IMR-90 (cell line): ENCODE data around the gene IL36G. TPM values are rescaled to one million over a fixed set of nuclear protein-coding genes. Genes with fewer than 3 reads are reported as not detected.

ENCODE experiments used
- ATAC-seq: fragments of 200-7000 bp; cut with Tn5 transposase; 2 replicates; pipeline ENCODE4 v1.9.1; 2020; ENCODE audit warnings: low read depth, mild to moderate bottlenecking, moderate library complexity
- BruUV-seq: library from RNA; stranded (reverse); fragments of 400-500 nt; replicated peaks from 2 replicates; lab custom pipeline; 2021; lab: Mats Ljungman, UMichigan
- CTCF ChIA-PET: fragments of 300-600 bp; formaldehyde crosslinking; extraction: SDS; loops from one replicate; lab custom pipeline; 2021; ENCODE audit warnings: antibody characterized with exemption; lab: Yijun Ruan, JAX
- POLR2A ChIA-PET: fragments of 300-600 bp; sonication (Branson Sonifier 250); formaldehyde crosslinking; loops from one replicate; lab custom pipeline; 2022; ENCODE audit warnings: antibody characterized with exemption; ENCODE audit not compliant: unreplicated experiment; lab: Charles Lee
- DNase-seq: peaks from one replicate; pipeline ENCODE4 v3.0.0; 2013
- H2AFZ ChIP-seq: replicated peaks from 2 replicates; pipeline ENCODE3; 2013; ENCODE audit warnings: low read length, mild to moderate bottlenecking; ENCODE audit not compliant: poor library complexity
- H2AK5ac ChIP-seq: 2 replicates; pipeline ENCODE4 v1.6.1; 2013; ENCODE audit warnings: low read depth, low read length, inconsistent platforms
- H2AK9ac ChIP-seq: replicated peaks from 2 replicates; pipeline ENCODE3; 2013; ENCODE audit warnings: mild to moderate bottlenecking, low read depth, low read length, moderate library complexity; ENCODE audit not compliant: poor library complexity
- H2BK120ac ChIP-seq: 2 replicates; pipeline ENCODE4 v1.6.1; 2013; ENCODE audit warnings: low read depth, low read length, inconsistent platforms
- H2BK15ac ChIP-seq: 3 replicates; pipeline ENCODE4 v1.6.1; 2013; ENCODE audit warnings: low read depth, low read length, inconsistent platforms
- H2BK20ac ChIP-seq: 2 replicates; pipeline ENCODE4 v1.6.1; 2013; ENCODE audit warnings: low read depth, mild to moderate bottlenecking, inconsistent platforms, low read length, moderate library complexity
- H2BK5ac ChIP-seq: 2 replicates; pipeline ENCODE4 v1.6.1; 2013; ENCODE audit warnings: mild to moderate bottlenecking, low read depth, low read length, inconsistent platforms; ENCODE audit not compliant: poor library complexity, severe bottlenecking
- H3K14ac ChIP-seq: replicated peaks from 2 replicates; pipeline ENCODE4 v1.6.1; 2013; ENCODE audit warnings: low read depth, low read length, inconsistent platforms
- H3K18ac ChIP-seq: 2 replicates; pipeline ENCODE4 v1.6.1; 2013; ENCODE audit warnings: low read depth, low read length, control low read depth
- H3K23ac ChIP-seq: 2 replicates; pipeline ENCODE4 v1.6.1; 2013; ENCODE audit warnings: low read depth, low read length, inconsistent platforms
- H3K27ac ChIP-seq: 2 replicates; pipeline ENCODE4 v1.5.1; 2013; ENCODE audit warnings: mild to moderate bottlenecking, control low read depth, low read length; ENCODE audit not compliant: insufficient read depth
- H3K27me3 ChIP-seq: 2 replicates; pipeline ENCODE4 v1.6.1; 2013; ENCODE audit warnings: low read length; ENCODE audit not compliant: control insufficient read depth, insufficient read depth
- H3K36me3 ChIP-seq: 2 replicates; pipeline ENCODE4 v1.6.1; 2013; ENCODE audit warnings: low read length, mixed read lengths; ENCODE audit not compliant: control insufficient read depth, insufficient read depth
- H3K4ac ChIP-seq: 2 replicates; pipeline ENCODE4 v1.6.1; 2013; ENCODE audit warnings: low read depth, low read length, inconsistent platforms
- H3K4me1 ChIP-seq: 2 replicates; pipeline ENCODE4 v1.6.1; 2013; ENCODE audit warnings: low read length, mixed read lengths; ENCODE audit not compliant: control insufficient read depth, insufficient read depth
- H3K4me2 ChIP-seq: 2 replicates; pipeline ENCODE4 v1.6.1; 2013; ENCODE audit warnings: low read depth, mild to moderate bottlenecking, control low read depth, low read length, moderate library complexity
- H3K4me3 ChIP-seq: 2 replicates; pipeline ENCODE4 v1.5.1; 2013; ENCODE audit warnings: low read depth, mild to moderate bottlenecking, control low read depth, low read length, moderate library complexity; ENCODE audit not compliant: insufficient read depth
- H3K56ac ChIP-seq: 2 replicates; pipeline ENCODE4 v1.6.1; 2013; ENCODE audit warnings: low read length, inconsistent platforms; ENCODE audit not compliant: insufficient read depth; ENCODE audit errors: extremely low read depth
- H3K79me1 ChIP-seq, 2 experiments: 2 replicates each; pipeline ENCODE4 v1.6.1; 2013; ENCODE audit warnings: low read length in 2 of 2, inconsistent platforms in 1 of 2, low read depth in 1 of 2
- H3K9ac ChIP-seq: 2 replicates; pipeline ENCODE4 v1.6.1; 2013; ENCODE audit warnings: low read depth, low read length, control low read depth
- H3K9me1 ChIP-seq: 2 replicates; pipeline ENCODE4 v1.6.1; 2013; ENCODE audit warnings: low read length, inconsistent platforms; ENCODE audit not compliant: insufficient read depth
- H3K9me3 ChIP-seq: 2 replicates; pipeline ENCODE4 v1.6.1; 2013; ENCODE audit warnings: low read length; ENCODE audit not compliant: control insufficient read depth, insufficient read depth
- H4K20me1 ChIP-seq: 2 replicates; pipeline ENCODE4 v1.6.1; 2013; ENCODE audit warnings: low read length, inconsistent platforms; ENCODE audit not compliant: insufficient read depth
- H4K5ac ChIP-seq: 2 replicates; pipeline ENCODE4 v1.6.1; 2013; ENCODE audit warnings: mild to moderate bottlenecking, low read depth, low read length, control low read depth
- H4K8ac ChIP-seq, 2 experiments: 2 replicates each; pipeline ENCODE4 v1.6.1; 2013; ENCODE audit warnings: low read depth in 2 of 2, low read length in 2 of 2, control low read depth in 1 of 2, inconsistent platforms in 1 of 2
- H4K91ac ChIP-seq: 2 replicates; pipeline ENCODE4 v1.6.1; 2013; ENCODE audit warnings: low read depth, low read length, inconsistent platforms; ENCODE audit not compliant: insufficient read depth
- CEBPB ChIP-seq: IDR thresholded peaks from 2 replicates; pipeline ENCODE4 v1.6.1; 2012; ENCODE audit warnings: low read depth, low read length, improper control_type of control experiment
- CHD1 ChIP-seq: IDR thresholded peaks from 2 replicates; pipeline ENCODE4 v1.6.1; 2012; ENCODE audit warnings: low read depth, low read length, improper control_type of control experiment
- CTCF ChIP-seq: conservative IDR thresholded peaks from 2 replicates; pipeline ENCODE4 v1.5.1; 2012; ENCODE audit warnings: mild to moderate bottlenecking, low read depth, low read length, improper control_type of control experiment
- ELK1 ChIP-seq: fragments of 150-350 bp; IDR thresholded peaks from 2 replicates; pipeline ENCODE4 v1.6.1; 2016; ENCODE audit warnings: low read depth, mild to moderate bottlenecking, low read length, moderate library complexity, borderline replicate concordance
- FOS ChIP-seq: fragments of 150-350 bp; IDR thresholded peaks from 2 replicates; pipeline ENCODE4 v1.6.1; 2016; ENCODE audit warnings: low read depth, low read length
- MAZ ChIP-seq: IDR thresholded peaks from 2 replicates; pipeline ENCODE4 v1.6.1; 2012; ENCODE audit warnings: low read depth, mild to moderate bottlenecking, low read length, improper control_type of control experiment, moderate library complexity, borderline replicate concordance
- MXI1 ChIP-seq: IDR thresholded peaks from 2 replicates; pipeline ENCODE4 v1.6.1; 2012; ENCODE audit warnings: low read depth, mild to moderate bottlenecking, low read length, moderate library complexity, borderline replicate concordance
- POLR2A ChIP-seq: IDR thresholded peaks from 2 replicates; pipeline ENCODE4 v1.6.1; 2012; ENCODE audit warnings: mild to moderate bottlenecking, low read depth, low read length
- RFX5 ChIP-seq: IDR thresholded peaks from 2 replicates; pipeline ENCODE4 v1.8.0; 2012; ENCODE audit warnings: low read depth, mild to moderate bottlenecking, low read length, moderate library complexity
- WGBS, 2 experiments: methylation state at CpG; one replicate each; pipeline versions ENCODE4 v1.1.5 to v1.1.7; 2013; ENCODE audit warnings: missing lambda C conversion rate in 2 of 2; ENCODE audit not compliant: insufficient read length in 1 of 2; ENCODE audit errors: extremely low coverage in 2 of 2; 5-methylcytosine and 5-hydroxymethylcytosine counted together
- dilution Hi-C: fragments of 300-500 bp; cut with HindIII; formaldehyde crosslinking; loops from one replicate; pipeline ENCODE4 v1.14.3; 2018; ENCODE audit warnings: low sequenced_read_pairs; ENCODE audit not compliant: unreplicated experiment
- in situ Hi-C: fragments of 300-500 bp; cut with MboI; formaldehyde crosslinking; loops from 3 replicates; pipeline ENCODE4 v1.14.3; 2019; ENCODE audit warnings: low sequenced_read_pairs, inconsistent platforms, mixed read lengths
- intact Hi-C: fragments of 100-400 bp; cut with micrococcal nuclease; formaldehyde crosslinking; loops from 2 replicates; pipeline ENCODE4 v1.10.0; 2022
- polyA plus RNA-seq, 3 experiments: library from polyadenylated mRNA; depleted of rRNA; stranded (reverse); fragments of >200 nt; gene quantifications; 2 replicates each; pipeline ENCODE4 v1.2.3, GENCODE V29; 2012; ENCODE audit warnings: low replicate concordance in 1 of 3
- total RNA-seq: library from RNA; depleted of rRNA; stranded (reverse); fragments of >200 nt; gene quantifications from 2 replicates; pipeline ENCODE4 v1.2.3, GENCODE V29; 2012
- TF ChIP-seq, protein P1 (sequence below): fragments of 150-350 bp; IDR thresholded peaks from 2 replicates; pipeline ENCODE4 v1.6.1; 2017; ENCODE audit warnings: mild to moderate bottlenecking, antibody characterized with exemption, low read length, low read depth

IL36G gene
- total and polyA plus RNA-seq, 2 of the 4 experiments (the other 2 are of a cell fraction) = not detected

DNA sequence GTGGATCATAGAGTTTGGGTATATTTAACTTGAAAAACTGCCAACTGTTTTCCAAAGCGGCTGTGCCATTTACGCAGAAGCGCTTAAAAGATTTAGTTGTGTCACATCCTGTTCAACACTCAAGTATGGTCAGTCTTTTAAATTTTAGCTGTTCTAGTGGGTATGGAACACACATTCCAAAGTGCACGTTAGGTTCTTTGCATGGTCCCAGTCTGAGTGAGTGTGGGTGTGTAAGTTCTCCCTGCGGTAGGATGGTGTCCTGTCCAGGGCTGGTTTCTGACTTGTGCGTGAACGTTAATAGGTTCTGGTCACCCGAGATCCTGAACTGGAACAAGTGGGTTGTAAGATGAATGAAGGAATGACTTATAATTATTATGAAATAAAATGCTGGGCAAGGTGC is 28.4 kb upstream of the IL36G start:
- H2AK9ac ChIP-seq = no peak overlapping the region
- no peak overlapping the region for H4K91ac ChIP-seq
- H4K8ac ChIP-seq = no peak overlapping the region
- H3K4ac ChIP-seq = no peak overlapping the region
- no peak overlapping the region for H3K56ac ChIP-seq
- no peak overlapping the region for H3K18ac ChIP-seq
- H3K4me1 ChIP-seq = no peaks in the 10 kb centered on the region
- no peak overlapping the region for H2AFZ ChIP-seq
- H3K79me1 ChIP-seq = no peaks in the 10 kb centered on the region
- H4K20me1 ChIP-seq = no peaks in the 10 kb centered on the region
- H3K9me3 ChIP-seq = peaks cover 12% of the 10 kb centered on the region
- in situ Hi-C loops = loop anchor here (5.0 to 10.0 kb wide), 2 partner anchors 197 to 325 kb away; no protein-coding TSS in a partner anchor
- dilution Hi-C loops = no loop called here
- no peak overlapping the region for H2BK15ac ChIP-seq
- H3K36me3 ChIP-seq = no peaks in the 10 kb centered on the region
- no peak overlapping the region for H3K9ac ChIP-seq
- POLR2A ChIA-PET = no interaction called here
- H4K5ac ChIP-seq = no peak overlapping the region
- no peak overlapping the region for H3K4me2 ChIP-seq
- CTCF ChIA-PET = no interaction called here
- intact Hi-C loops = loop anchor here (10.0 kb wide), 1 partner anchor 325 kb away; no protein-coding TSS in a partner anchor
- BruUV-seq = no TSS peak
- no peak overlapping the region for H3K14ac ChIP-seq
- no peaks in the 10 kb centered on the region for H3K9me1 ChIP-seq
- no peak overlapping the region for H3K27ac ChIP-seq
- H2AK5ac ChIP-seq = no peak overlapping the region
- H2BK20ac ChIP-seq = no peak overlapping the region
- no peak overlapping the region for H3K4me3 ChIP-seq
- 68% methylated on average over 5 of the region's 8 CpGs; no CpG with 5 or more reads in 1 of the 2 experiments for WGBS, 2 experiments
- no peak overlapping the region for H2BK5ac ChIP-seq
- H3K23ac ChIP-seq = no peak overlapping the region
- peaks cover 27% of the 10 kb centered on the region for H3K27me3 ChIP-seq
- DNase-seq (no peak), ATAC-seq (no peak)
- no peak overlapping the region for H2BK120ac ChIP-seq
- TF ChIP-seq CHD1 = no peak
- no peak for TF ChIP-seq FOS
- no peak for TF ChIP-seq CEBPB
- TF ChIP-seq CTCF = no peak
- TF ChIP-seq ELK1 = no peak
- no peak for TF ChIP-seq POLR2A
- TF ChIP-seq, protein P1, sequence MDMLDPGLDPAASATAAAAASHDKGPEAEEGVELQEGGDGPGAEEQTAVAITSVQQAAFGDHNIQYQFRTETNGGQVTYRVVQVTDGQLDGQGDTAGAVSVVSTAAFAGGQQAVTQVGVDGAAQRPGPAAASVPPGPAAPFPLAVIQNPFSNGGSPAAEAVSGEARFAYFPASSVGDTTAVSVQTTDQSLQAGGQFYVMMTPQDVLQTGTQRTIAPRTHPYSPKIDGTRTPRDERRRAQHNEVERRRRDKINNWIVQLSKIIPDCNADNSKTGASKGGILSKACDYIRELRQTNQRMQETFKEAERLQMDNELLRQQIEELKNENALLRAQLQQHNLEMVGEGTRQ = no peak
- TF ChIP-seq RFX5 = no peak
- TF ChIP-seq MAZ = no peak
- no peak for TF ChIP-seq MXI1
